Prostate gland (tissue), 2 donors: ENCODE measurements around the gene ELMO1.

Source experiments
- POLR2AphosphoS5 ChIP-seq: sonication (generic); formaldehyde crosslinking; IDR thresholded peaks from one replicate; pipeline ENCODE4 v1.6.1; 2017; ENCODE audit warnings: antibody characterized with exemption
- TF ChIP-seq, protein P1 (sequence below), 4 experiments: fragments of 200-600 bp in 2 of 4; fragments of 450-650 bp in 2 of 4; sonication (generic) in 2 of 4; IDR thresholded peaks; 1 replicate in 3 of 4; 2 replicates in 1 of 4; pipeline ENCODE4 v1.5.1; 2016 to 2019; ENCODE audit warnings: antibody characterized with exemption in 4 of 4, mild to moderate bottlenecking in 2 of 4, moderate library complexity in 2 of 4

GRCh38 chr7:37081436-37081835, 367.2 kb downstream of the ELMO1 start:
- TF ChIP-seq POLR2AphosphoS5 = no peak
- TF ChIP-seq, protein P1, sequence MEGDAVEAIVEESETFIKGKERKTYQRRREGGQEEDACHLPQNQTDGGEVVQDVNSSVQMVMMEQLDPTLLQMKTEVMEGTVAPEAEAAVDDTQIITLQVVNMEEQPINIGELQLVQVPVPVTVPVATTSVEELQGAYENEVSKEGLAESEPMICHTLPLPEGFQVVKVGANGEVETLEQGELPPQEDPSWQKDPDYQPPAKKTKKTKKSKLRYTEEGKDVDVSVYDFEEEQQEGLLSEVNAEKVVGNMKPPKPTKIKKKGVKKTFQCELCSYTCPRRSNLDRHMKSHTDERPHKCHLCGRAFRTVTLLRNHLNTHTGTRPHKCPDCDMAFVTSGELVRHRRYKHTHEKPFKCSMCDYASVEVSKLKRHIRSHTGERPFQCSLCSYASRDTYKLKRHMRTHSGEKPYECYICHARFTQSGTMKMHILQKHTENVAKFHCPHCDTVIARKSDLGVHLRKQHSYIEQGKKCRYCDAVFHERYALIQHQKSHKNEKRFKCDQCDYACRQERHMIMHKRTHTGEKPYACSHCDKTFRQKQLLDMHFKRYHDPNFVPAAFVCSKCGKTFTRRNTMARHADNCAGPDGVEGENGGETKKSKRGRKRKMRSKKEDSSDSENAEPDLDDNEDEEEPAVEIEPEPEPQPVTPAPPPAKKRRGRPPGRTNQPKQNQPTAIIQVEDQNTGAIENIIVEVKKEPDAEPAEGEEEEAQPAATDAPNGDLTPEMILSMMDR (IDR thresholded peaks at IDR 0.05) = no peak
